ENCODE measurements around the gene ETNPPL.
"Not testable (repeated sequence)": the region's sequence is repeated elsewhere in the genome, so short reads cannot be mapped to it uniquely, and the experiment has no call there.

ETNPPL gene

GRCh38 chr4:108754327-108754726 lies 8.5 kb downstream of the ETNPPL start:
- DNase-seq: no peak

GRCh38 chr4:108751321-108751720 lies 11.5 kb downstream of the ETNPPL start:
- no peak for DNase-seq

- no peak for DNase-seq
Observed at GRCh38 chr4:108749119-108749518, 13.7 kb downstream of the ETNPPL start.

GRCh38 chr4:108746511-108746910 lies 16.3 kb downstream of the ETNPPL start:
- no peak for DNase-seq

GRCh38 chr4:108744307-108744706 lies 18.5 kb downstream of the ETNPPL start:
- DNase-seq: no peak

GRCh38 chr4:108742451-108743420 lies 20.1 kb downstream of the ETNPPL start:
- DNase-seq: no peak

GRCh38 chr4:108738003-108738706 lies 24.7 kb downstream of the ETNPPL start:
- no peak for DNase-seq

GRCh38 chr4:108731006-108731405 lies 31.8 kb downstream of the ETNPPL start:
- no peak for DNase-seq

- no peak for DNase-seq
Observed at GRCh38 chr4:108730579-108730978, 32.3 kb downstream of the ETNPPL start.

GRCh38 chr4:108729731-108730130 lies 33.1 kb downstream of the ETNPPL start:
- no peak for DNase-seq

GRCh38 chr4:108725457-108725856 lies 37.4 kb downstream of the ETNPPL start:
- no peak for DNase-seq

GRCh38 chr4:108717386-108717785 lies 45.5 kb downstream of the ETNPPL start:
- no peak for DNase-seq

- DNase-seq: no peak
Observed at GRCh38 chr4:108716340-108716739, 46.5 kb downstream of the ETNPPL start.

GRCh38 chr4:108714880-108715279 lies 48.0 kb downstream of the ETNPPL start:
- DNase-seq: no peak

GRCh38 chr4:108710578-108710977 lies 52.3 kb downstream of the ETNPPL start:
- DNase-seq: not testable (repeated sequence)

- DNase-seq: no peak
Observed at GRCh38 chr4:108709722-108710121, 53.1 kb downstream of the ETNPPL start.

GRCh38 chr4:108709234-108709633 lies 53.6 kb downstream of the ETNPPL start:
- no peak for DNase-seq

GRCh38 chr4:108706289-108706688 lies 56.6 kb downstream of the ETNPPL start:
- DNase-seq: no peak

- DNase-seq: no peak
Observed at GRCh38 chr4:108703966-108704365, 58.9 kb downstream of the ETNPPL start.

- DNase-seq: no peak
Observed at GRCh38 chr4:108703370-108703769, 59.5 kb downstream of the ETNPPL start.

- no peak for DNase-seq
Observed at GRCh38 chr4:108702960-108703359, 59.9 kb downstream of the ETNPPL start.

- DNase-seq: no peak
Observed at GRCh38 chr4:108700081-108700757, 62.6 kb downstream of the ETNPPL start.

- no peak for DNase-seq
Observed at GRCh38 chr4:108696160-108696559, 66.7 kb downstream of the ETNPPL start.
